H1 (cell line): ENCODE results near the gene LAMA3. TPM values are rescaled to one million over a fixed set of nuclear protein-coding genes. Genes with fewer than 3 reads are reported as not detected.

Experiments
- CTCF ChIA-PET: fragments of 300-600 bp; sonication (Branson Sonifier 250); formaldehyde crosslinking; loops from one replicate; lab custom pipeline; 2021; ENCODE audit not compliant: partially characterized antibody; lab: Charles Lee
- POLR2A ChIA-PET: fragments of 300-600 bp; sonication (Branson Sonifier 250); formaldehyde crosslinking; loops from one replicate; lab custom pipeline; 2021; ENCODE audit warnings: inconsistent platforms; ENCODE audit not compliant: partially characterized antibody; lab: Charles Lee
- DNase-seq, 2 experiments: peaks; one replicate each; pipeline versions ENCODE4 v3.0.0 to v3.0.0-alpha.2; 2010 to 2022; ENCODE audit warnings: low spot score in 2 of 2, low read depth in 1 of 2, mixed read lengths in 1 of 2
- FAIRE-seq: peaks from 2 replicates; lab custom pipeline; 2011; peaks lifted over from hg19 to GRCh38; lab: Jason Lieb, UNC
- H2AFZ ChIP-seq: 2 replicates; pipeline ENCODE4 v1.8.1; 2012; ENCODE audit warnings: low read length, inconsistent platforms
- H2AK5ac ChIP-seq: 2 replicates; pipeline ENCODE4 v1.6.1; 2013; ENCODE audit warnings: low read depth, low read length
- H2BK120ac ChIP-seq: replicated peaks from 2 replicates; pipeline ENCODE3; 2013; ENCODE audit warnings: low read depth, low read length, inconsistent platforms
- H2BK12ac ChIP-seq: 2 replicates; pipeline ENCODE4 v1.6.1; 2013; ENCODE audit warnings: low read depth, low read length
- H2BK15ac ChIP-seq: 2 replicates; pipeline ENCODE4 v1.6.1; 2013; ENCODE audit warnings: low read length
- H2BK20ac ChIP-seq: 2 replicates; pipeline ENCODE4 v1.6.1; 2013; ENCODE audit warnings: low read length
- H2BK5ac ChIP-seq: 2 replicates; pipeline ENCODE4 v1.6.1; 2013; ENCODE audit warnings: low read depth, low read length
- H3K14ac ChIP-seq: 2 replicates; pipeline ENCODE4 v1.6.1; 2013; ENCODE audit warnings: inconsistent platforms; ENCODE audit not compliant: insufficient read length
- H3K18ac ChIP-seq: 2 replicates; pipeline ENCODE4 v1.6.1; 2013; ENCODE audit warnings: low read length; ENCODE audit errors: extremely low read depth
- H3K23ac ChIP-seq: 2 replicates; pipeline ENCODE4 v1.6.1; 2013; ENCODE audit warnings: inconsistent platforms; ENCODE audit not compliant: insufficient read length
- H3K23me2 ChIP-seq: 2 replicates; pipeline ENCODE4 v1.6.1; 2013; ENCODE audit warnings: low read depth, low read length
- H3K27ac ChIP-seq: 2 replicates; pipeline ENCODE4 v1.6.1; 2011; ENCODE audit warnings: low read depth, low read length, inconsistent platforms
- H3K27me3 ChIP-seq, 4 experiments: replicated peaks in 1 of 4; 1 replicate in 1 of 4; 2 replicates in 3 of 4; pipeline versions ENCODE4 v1.6.1 to v1.8.1; 2011 to 2013; ENCODE audit warnings: low read length in 3 of 4, mild to moderate bottlenecking in 3 of 4, inconsistent platforms in 2 of 4, mixed read lengths in 2 of 4, moderate library complexity in 1 of 4; ENCODE audit not compliant: control insufficient read depth in 3 of 4, insufficient read depth in 3 of 4; ENCODE audit errors: extremely low read depth in 1 of 4
- H3K36me3 ChIP-seq, 4 experiments: 2 replicates each; pipeline versions ENCODE4 v1.6.1 to v1.8.1; 2011 to 2013; ENCODE audit warnings: mild to moderate bottlenecking in 4 of 4, low read length in 3 of 4, moderate library complexity in 2 of 4, control low read depth in 1 of 4, inconsistent platforms in 1 of 4; ENCODE audit not compliant: insufficient read depth in 4 of 4, control insufficient read depth in 2 of 4
- H3K4ac ChIP-seq: replicated peaks from 2 replicates; pipeline ENCODE3; 2013; ENCODE audit warnings: low read length, low read depth, mixed read lengths, inconsistent platforms; ENCODE audit not compliant: insufficient read length
- H3K4me1 ChIP-seq, 4 experiments: replicated peaks in 1 of 4; 1 replicate in 1 of 4; 2 replicates in 3 of 4; pipeline versions ENCODE4 v1.6.1 to v1.8.1; 2011 to 2013; ENCODE audit warnings: low read length in 3 of 4, inconsistent platforms in 2 of 4, mixed read lengths in 1 of 4; ENCODE audit not compliant: insufficient read depth in 4 of 4, control insufficient read depth in 3 of 4
- H3K4me2 ChIP-seq, 2 experiments: 2 replicates each; pipeline versions ENCODE4 v1.6.1 to v1.8.1; 2011 to 2013; ENCODE audit warnings: low read depth in 2 of 2, low read length in 2 of 2, control low read depth in 1 of 2, inconsistent platforms in 1 of 2, mild to moderate bottlenecking in 1 of 2; ENCODE audit not compliant: insufficient read depth in 1 of 2
- H3K4me3 ChIP-seq, 4 experiments: fragments of 200-600, 300-600 bp in 1 of 4; sonication (generic), shearing (Covaris generic), sonication (Bioruptor Twin) in 1 of 4; 2 replicates each; pipeline versions ENCODE4 v1.5.1 to v1.8.1; 2011 to 2016; ENCODE audit warnings: low read length in 4 of 4, low read depth in 3 of 4, control low read depth in 2 of 4, inconsistent platforms in 2 of 4, mild to moderate bottlenecking in 2 of 4, mixed read lengths in 1 of 4, moderate library complexity in 1 of 4; ENCODE audit not compliant: insufficient read depth in 2 of 4; ENCODE audit errors: extremely low read depth in 1 of 4
- H3K56ac ChIP-seq: replicated peaks from 2 replicates; pipeline ENCODE3; 2013; ENCODE audit warnings: low read depth, mild to moderate bottlenecking, mixed read lengths, low read length, inconsistent platforms; ENCODE audit not compliant: insufficient read length
- H3K79me1 ChIP-seq: 2 replicates; pipeline ENCODE4 v1.6.1; 2013; ENCODE audit warnings: low read depth, low read length, control low read depth
- H3K79me2 ChIP-seq, 2 experiments: 2 replicates each; pipeline versions ENCODE4 v1.6.1 to v1.8.1; 2012 to 2013; ENCODE audit warnings: low read length in 2 of 2, mild to moderate bottlenecking in 2 of 2, inconsistent platforms in 1 of 2; ENCODE audit not compliant: insufficient read depth in 2 of 2, control insufficient read depth in 1 of 2
- H3K9ac ChIP-seq, 4 experiments: replicated peaks in 1 of 4; 1 replicate in 1 of 4; 2 replicates in 3 of 4; pipeline versions ENCODE4 v1.6.1 to v1.8.1; 2011 to 2013; ENCODE audit warnings: low read depth in 3 of 4, low read length in 3 of 4, control low read depth in 2 of 4, mild to moderate bottlenecking in 2 of 4, moderate library complexity in 2 of 4, inconsistent platforms in 1 of 4; ENCODE audit errors: extremely low read depth in 1 of 4
- H3K9me3 ChIP-seq, 2 experiments: 2 replicates each; pipeline versions ENCODE4 v1.6.1 to v1.8.1; 2012 to 2013; ENCODE audit warnings: mild to moderate bottlenecking in 2 of 2, moderate library complexity in 2 of 2, control low read depth in 1 of 2, inconsistent platforms in 1 of 2, low read depth in 1 of 2, low read length in 1 of 2, mixed read lengths in 1 of 2; ENCODE audit not compliant: insufficient read depth in 2 of 2
- H4K20me1 ChIP-seq, 2 experiments: replicated peaks in 1 of 2; 2 replicates each; pipeline versions ENCODE3 to v1.8.1; 2011 to 2013; ENCODE audit warnings: inconsistent platforms in 2 of 2, low read length in 2 of 2, mild to moderate bottlenecking in 1 of 2; ENCODE audit not compliant: insufficient read depth in 2 of 2, control insufficient read depth in 1 of 2
- H4K5ac ChIP-seq: 2 replicates; pipeline ENCODE4 v1.6.1; 2013; ENCODE audit warnings: low read length, low read depth, mixed read lengths, inconsistent platforms; ENCODE audit not compliant: insufficient read length
- H4K8ac ChIP-seq: 2 replicates; pipeline ENCODE4 v1.8.0; 2013; ENCODE audit warnings: mild to moderate bottlenecking, moderate library complexity, low read length, inconsistent platforms; ENCODE audit not compliant: insufficient read depth; ENCODE audit errors: extremely low read depth
- H4K91ac ChIP-seq: replicated peaks from 2 replicates; pipeline ENCODE3; 2013; ENCODE audit warnings: low read length, mixed read lengths, inconsistent platforms; ENCODE audit not compliant: insufficient read length
- ASH2L ChIP-seq: fragments of 200-600, 300-600 bp; sonication (generic); IDR thresholded peaks from one replicate; pipeline ENCODE4 v1.7.1; 2017; ENCODE audit warnings: low read length
- CBX5 ChIP-seq: fragments of 300-800, 300-1000 bp; sonication (generic); IDR thresholded peaks from 2 replicates; pipeline ENCODE4 v1.7.1; 2016; ENCODE audit warnings: antibody characterized with exemption, low read length, low read depth
- CHD2 ChIP-seq: IDR thresholded peaks from 2 replicates; pipeline ENCODE4 v1.6.1; 2012; ENCODE audit warnings: low read length, improper control_type of control experiment
- EGR1 ChIP-seq: IDR thresholded peaks from 2 replicates; pipeline ENCODE4 v1.6.1; 2011; ENCODE audit warnings: low read depth, low read length, borderline replicate concordance
- JUND ChIP-seq: IDR thresholded peaks from 2 replicates; pipeline ENCODE4 v1.6.1; 2011; ENCODE audit warnings: mild to moderate bottlenecking, improper control_type of control experiment, low read length
- KDM1A ChIP-seq: fragments of 200-600, 300-600 bp; sonication (generic); IDR thresholded peaks from 2 replicates; pipeline ENCODE4 v1.7.1; 2016; ENCODE audit warnings: mild to moderate bottlenecking, low read length, borderline replicate concordance
- POLR2AphosphoS5 ChIP-seq: IDR thresholded peaks from 2 replicates; pipeline ENCODE4 v1.6.1; 2011; ENCODE audit warnings: low read depth, low read length
- SAP30 ChIP-seq: fragments of 300-600 bp; sonication (generic); IDR thresholded peaks from 2 replicates; pipeline ENCODE4 v1.7.1; 2012; ENCODE audit warnings: low read length, moderate library complexity, mild to moderate bottlenecking, inconsistent platforms; ENCODE audit not compliant: insufficient read depth, insufficient replicate concordance
- SIX5 ChIP-seq: IDR thresholded peaks from 2 replicates; pipeline ENCODE4 v1.6.1; 2011; ENCODE audit warnings: mild to moderate bottlenecking, low read depth, low read length
- SP2 ChIP-seq: IDR thresholded peaks from 2 replicates; pipeline ENCODE4 v1.6.1; 2012; ENCODE audit warnings: mild to moderate bottlenecking, low read length, inconsistent platforms
- SP4 ChIP-seq: IDR thresholded peaks from 2 replicates; pipeline ENCODE4 v1.6.1; 2012; ENCODE audit warnings: low read length, inconsistent platforms
- SRF ChIP-seq: IDR thresholded peaks from 2 replicates; pipeline ENCODE4 v1.6.1; 2011; ENCODE audit warnings: mild to moderate bottlenecking, low read depth, low read length, moderate library complexity
- TAF1 ChIP-seq: IDR thresholded peaks from 2 replicates; pipeline ENCODE4 v1.6.1; 2011; ENCODE audit warnings: mild to moderate bottlenecking, low read depth, low read length
- TCF12 ChIP-seq: IDR thresholded peaks from 2 replicates; pipeline ENCODE4 v1.6.1; 2011; ENCODE audit warnings: low read depth, mild to moderate bottlenecking, low read length
- YY1 ChIP-seq: IDR thresholded peaks from 2 replicates; pipeline ENCODE4 v1.6.1; 2011; ENCODE audit warnings: low read depth, mild to moderate bottlenecking, low read length
- WGBS, 2 experiments: shearing (Covaris generic) in 1 of 2; methylation state at CpG; one replicate each; pipeline versions ENCODE4 v1.1.6 to v1.1.7; 2013 to 2015; ENCODE audit warnings: low lambda C conversion rate in 2 of 2, mixed read lengths in 2 of 2, inconsistent platforms in 1 of 2, low coverage in 1 of 2, missing lambda C conversion rate in 1 of 2; ENCODE audit not compliant: insufficient replicate concordance in 2 of 2, insufficient coverage in 1 of 2, insufficient read length in 1 of 2; ENCODE audit errors: extremely low coverage in 1 of 2, missing lambda C conversion rate in 1 of 2; 5-methylcytosine and 5-hydroxymethylcytosine counted together
- polyA plus RNA-seq, 7 experiments: library from polyadenylated mRNA; depleted of rRNA in 3 of 7; stranded (reverse) in 5 of 7; unstranded in 2 of 7; fragments of >200 nt in 5 of 7; fragments of 200-250 nt in 2 of 7; gene quantifications; 1 replicate in 5 of 7; 2 replicates in 1 of 7; 4 replicates in 1 of 7; pipeline versions ENCODE4 v1.2.1 to v1.2.3, GENCODE V29; 2011 to 2013; ENCODE audit warnings: missing spikeins in 2 of 7, mixed read lengths in 2 of 7
- total RNA-seq: library from RNA; stranded (reverse); fragmentation: NEBNext Ultra II Directional; extraction: Animal tissue kit (Norgen Biotek cat#: 25700); gene quantifications from 2 replicates; pipeline ENCODE4 v1.2.1, GENCODE V29; 2021
- TF ChIP-seq, protein P1 (sequence below): IDR thresholded peaks from 2 replicates; pipeline ENCODE4 v1.6.1; 2012; ENCODE audit warnings: inconsistent platforms

Gene LAMA3
- total and polyA plus RNA-seq, 2 of the 8 experiments (the other 6 are each of a cell fraction or from before 2014, with no cell fraction given): 0.76 to 5.0 TPM

DNA sequence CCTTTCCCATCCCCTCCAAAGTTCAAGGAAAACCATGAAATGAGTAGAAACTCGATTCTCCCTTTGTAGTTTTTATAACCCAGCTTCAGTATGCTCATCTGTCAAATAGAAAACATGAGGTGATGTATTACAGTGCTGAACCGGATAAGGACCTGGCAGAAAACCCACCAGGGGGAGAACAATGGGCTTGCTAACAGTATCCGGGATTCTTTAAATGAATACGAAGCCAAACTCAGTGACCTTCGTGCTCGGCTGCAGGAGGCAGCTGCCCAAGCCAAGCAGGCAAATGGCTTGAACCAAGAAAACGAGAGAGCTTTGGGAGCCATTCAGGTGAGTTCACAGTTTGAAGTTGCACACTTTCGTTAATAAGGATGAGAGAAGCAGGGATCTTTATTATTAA, 211.7 kb downstream of the LAMA3 start:
- H2BK20ac ChIP-seq: no peak overlapping the region
- no peaks in the 10 kb centered on the region for H3K79me1 ChIP-seq
- H2AFZ ChIP-seq: no peak overlapping the region
- peaks cover 0 to 4% (median 0%) of the 10 kb centered on the region in 4 experiments; a peak in 1 of 7 replicates for H3K4me1 ChIP-seq
- H3K9me3 ChIP-seq: no peaks in the 10 kb centered on the region
- no peak overlapping the region for H2AK5ac ChIP-seq
- no peaks in the 10 kb centered on the region for H3K79me2 ChIP-seq
- no peaks in the 10 kb centered on the region for H4K20me1 ChIP-seq
- WGBS, 2 experiments: 65% methylated on average over 8 of the region's 8 CpGs; no CpG with 5 or more reads in 1 of the 2 experiments
- no peak overlapping the region for H2BK5ac ChIP-seq
- H3K27ac ChIP-seq: no peak overlapping the region
- H2BK120ac ChIP-seq: no peak overlapping the region
- no peak overlapping the region for H3K18ac ChIP-seq
- H3K36me3 ChIP-seq: no peaks in the 10 kb centered on the region
- H3K4me3 ChIP-seq: no peak overlapping the region
- H3K56ac ChIP-seq: no peak overlapping the region
- H2BK15ac ChIP-seq: no peak overlapping the region
- H3K14ac ChIP-seq: no peak overlapping the region
- H4K91ac ChIP-seq: no peak overlapping the region
- no peaks in the 10 kb centered on the region for H3K27me3 ChIP-seq
- H3K23me2 ChIP-seq: no peaks in the 10 kb centered on the region
- DNase-seq (no peak), FAIRE-seq (peak; percentile 50)
- ChIA-PET POLR2A (no interaction called here), CTCF (interaction anchor here (1.0 to 2.8 kb wide), 3 partner anchors 9 to 288 kb away, joined by 3 to 19 read pairs (median 3); no protein-coding TSS in a partner anchor)
- H4K8ac ChIP-seq: no peak overlapping the region
- H3K23ac ChIP-seq: no peak overlapping the region
- no peak overlapping the region for H4K5ac ChIP-seq
- H3K9ac ChIP-seq: no peak overlapping the region
- H2BK12ac ChIP-seq: no peak overlapping the region
- no peak overlapping the region for H3K4ac ChIP-seq
- H3K4me2 ChIP-seq: no peak overlapping the region
- TF ChIP-seq SAP30 (no peak), SRF (no peak), YY1 (no peak), SIX5 (no peak), EGR1 (no peak), SP2 (no peak), CBX5 (no peak), TCF12 (no peak), CHD2 (no peak), SP4 (no peak), ASH2L (no peak), TAF1 (no peak), KDM1A (no peak), JUND (no peak), POLR2AphosphoS5 (no peak)
- TF ChIP-seq, protein P1, sequence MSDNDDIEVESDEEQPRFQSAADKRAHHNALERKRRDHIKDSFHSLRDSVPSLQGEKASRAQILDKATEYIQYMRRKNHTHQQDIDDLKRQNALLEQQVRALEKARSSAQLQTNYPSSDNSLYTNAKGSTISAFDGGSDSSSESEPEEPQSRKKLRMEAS: no peak
